K562 (cell line): ENCODE results near the gene EVL. TPM values are rescaled to one million over a fixed set of nuclear protein-coding genes. Genes with fewer than 3 reads are reported as not detected.

Experiments used
- ATAC-seq: fragments of 200-7000 bp; cut with Tn5 transposase; 3 replicates; pipeline ENCODE4 v1.9.1; 2020; ENCODE audit warnings: moderate library complexity
- BruUV-seq: library from RNA; stranded (reverse); fragments of 400-500 nt; replicated peaks from 2 replicates; lab custom pipeline; 2021; lab: Mats Ljungman, UMichigan
- CTCF ChIA-PET: fragments of 300-600 bp; formaldehyde crosslinking; extraction: SDS; loops from one replicate; lab custom pipeline; 2021; ENCODE audit warnings: low intra/inter-chr PET ratio; lab: Yijun Ruan, JAX
- POLR2A ChIA-PET: fragments of 300-600, 350-650 bp; sonication (Branson Sonifier 250); formaldehyde crosslinking; extraction: SDS; loops from one replicate; lab custom pipeline; 2021; ENCODE audit warnings: antibody characterized with exemption, inconsistent platforms; lab: Yijun Ruan, JAX
- DNase-seq, 4 experiments: peaks; one replicate each; pipeline versions ENCODE4 v3.0.0 to v3.0.0-alpha.2; 2011 to 2018; ENCODE audit warnings: low spot score in 3 of 4, mixed read lengths in 3 of 4; ENCODE audit errors: extremely low read depth in 1 of 4
- FAIRE-seq: peaks from 2 replicates; lab custom pipeline; 2011; peaks lifted over from hg19 to GRCh38; lab: Jason Lieb, UNC
- H2AFZ ChIP-seq: 2 replicates; pipeline ENCODE4 v1.6.0; 2011; ENCODE audit warnings: low read depth, low read length, control low read depth, inconsistent platforms
- H3K27ac ChIP-seq: fragments of 200-600 bp; 3 replicates; pipeline ENCODE4 v1.8.0; 2011; ENCODE audit warnings: low read depth, mild to moderate bottlenecking, control low read depth, inconsistent platforms, low read length, moderate library complexity, mixed read lengths; ENCODE audit errors: extremely low read depth
- H3K27me3 ChIP-seq, 2 experiments: fragments of 300-600 bp in 1 of 2; 2 replicates in 1 of 2; 3 replicates in 1 of 2; pipeline versions ENCODE4 v1.6.0 to v1.8.0; 2011; ENCODE audit warnings: inconsistent platforms in 2 of 2, low read length in 2 of 2, mild to moderate bottlenecking in 1 of 2, mixed read lengths in 1 of 2, moderate library complexity in 1 of 2; ENCODE audit not compliant: control insufficient read depth in 2 of 2, insufficient read depth in 2 of 2
- H3K36me3 ChIP-seq: fragments of 300-600 bp; 3 replicates; pipeline ENCODE4 v1.8.0; 2011; ENCODE audit warnings: mild to moderate bottlenecking, low read length, inconsistent platforms; ENCODE audit not compliant: control insufficient read depth, insufficient read depth
- H3K4me1 ChIP-seq, 2 experiments: fragments of 200-600 bp in 1 of 2; replicated peaks in 1 of 2; 2 replicates in 1 of 2; 3 replicates in 1 of 2; pipeline versions ENCODE4 v1.5.1 to v1.8.0; 2011; ENCODE audit warnings: inconsistent platforms in 2 of 2, low read length in 2 of 2, mild to moderate bottlenecking in 1 of 2, mixed read lengths in 1 of 2, moderate library complexity in 1 of 2; ENCODE audit not compliant: control insufficient read depth in 2 of 2, insufficient read depth in 2 of 2
- H3K4me2 ChIP-seq: 2 replicates; pipeline ENCODE4 v1.6.1; 2011; ENCODE audit warnings: low read length, control low read depth, inconsistent platforms, mixed read lengths; ENCODE audit not compliant: insufficient read depth
- H3K4me3 ChIP-seq: fragments of 200-600 bp; sonication (generic), shearing (Covaris generic); 2 replicates; pipeline ENCODE4 v1.5.1; 2016; ENCODE audit warnings: control low read depth, inconsistent platforms
- H3K79me2 ChIP-seq: fragments of 200-600 bp; 3 replicates; pipeline ENCODE4 v1.8.0; 2011; ENCODE audit warnings: low read length, inconsistent platforms; ENCODE audit not compliant: control insufficient read depth, insufficient read depth
- H3K9ac ChIP-seq, 2 experiments: 2 replicates each; pipeline versions ENCODE4 v1.6.0 to v1.6.1; 2011; ENCODE audit warnings: low read depth in 2 of 2, low read length in 2 of 2, control low read depth in 1 of 2, inconsistent platforms in 1 of 2, mild to moderate bottlenecking in 1 of 2, mixed read lengths in 1 of 2; ENCODE audit not compliant: insufficient read depth in 1 of 2
- H3K9me1 ChIP-seq: one replicate; pipeline ENCODE4 v1.6.0; 2011; ENCODE audit warnings: inconsistent platforms, mild to moderate bottlenecking, low read length, moderate library complexity; ENCODE audit not compliant: control insufficient read depth, insufficient read depth
- H3K9me3 ChIP-seq: replicated peaks from 2 replicates; pipeline ENCODE4 v1.5.1; 2011; ENCODE audit warnings: low read depth, low read length, inconsistent platforms; ENCODE audit not compliant: control insufficient read depth, insufficient read depth
- H4K20me1 ChIP-seq: replicated peaks from 2 replicates; pipeline ENCODE4 v1.6.1; 2011; ENCODE audit warnings: low read length, inconsistent platforms, mixed read lengths; ENCODE audit not compliant: control insufficient read depth, insufficient read depth
- ELF2 ChIP-seq: fragments of 250-450 bp; sonication (Bioruptor Pico); IDR thresholded peaks from 2 replicates; pipeline ENCODE4 v1.5.0; 2021; ENCODE audit warnings: mild to moderate bottlenecking
- GABPA ChIP-seq: fragments of 200-800 bp; sonication (Bioruptor generic); conservative IDR thresholded peaks from 2 replicates; pipeline ENCODE4 v1.6.1; 2016; ENCODE audit warnings: low read depth, missing genetic modification characterization, missing compliant biosample characterization
- KAT2B ChIP-seq: IDR thresholded peaks from one replicate; pipeline ENCODE4 v1.6.1; 2012; ENCODE audit warnings: low read depth, mild to moderate bottlenecking, control low read depth, inconsistent platforms, low read length, moderate library complexity
- KAT8 ChIP-seq: fragments of 450-650 bp; IDR thresholded peaks from 2 replicates; pipeline ENCODE4 v1.6.1; 2016; ENCODE audit warnings: low read depth, mild to moderate bottlenecking
- LEF1 ChIP-seq: fragments of 450-650 bp; IDR thresholded peaks from 2 replicates; pipeline ENCODE4 v1.6.1; 2016; ENCODE audit warnings: mild to moderate bottlenecking
- PML ChIP-seq: IDR thresholded peaks from 2 replicates; pipeline ENCODE4 v1.6.1; 2012; ENCODE audit warnings: low read length, inconsistent platforms
- POLR2G ChIP-seq: fragments of 200-400 bp; formaldehyde crosslinking; IDR thresholded peaks from 2 replicates; pipeline ENCODE4 v1.6.1; 2017; ENCODE audit warnings: low read depth, mild to moderate bottlenecking, antibody characterized with exemption, low read length, moderate library complexity
- RBFOX2 ChIP-seq: fragments of 200-400 bp; formaldehyde crosslinking; IDR thresholded peaks from 2 replicates; pipeline ENCODE4 v1.6.1; 2017; ENCODE audit warnings: low read depth, mild to moderate bottlenecking, low read length, moderate library complexity
- STAT5A ChIP-seq: IDR thresholded peaks from 2 replicates; pipeline ENCODE4 v1.6.1; 2012; ENCODE audit warnings: low read length, inconsistent platforms, borderline replicate concordance
- ZBTB7A ChIP-seq: IDR thresholded peaks from 2 replicates; pipeline ENCODE4 v1.6.1; 2011; ENCODE audit warnings: low read depth, mild to moderate bottlenecking, low read length, moderate library complexity, borderline replicate concordance; ENCODE audit not compliant: control insufficient read depth
- ZNF699 ChIP-seq: fragments of 250-450 bp; sonication (Bioruptor Pico); IDR thresholded peaks from 2 replicates; pipeline ENCODE4 v1.8.0; 2021; ENCODE audit warnings: mild to moderate bottlenecking, moderate library complexity; ENCODE audit not compliant: insufficient replicate concordance
- WGBS: fragments of 100-300 bp; shearing (Covaris generic); methylation state at CpG from one replicate; pipeline ENCODE4 v1.1.6; 2016; ENCODE audit warnings: low coverage, mixed read lengths; ENCODE audit not compliant: insufficient coverage; ENCODE audit errors: missing lambda C conversion rate; 5-methylcytosine and 5-hydroxymethylcytosine counted together
- in situ Hi-C: fragments of 300-500 bp; cut with MboI; formaldehyde crosslinking; loops from 4 replicates; pipeline ENCODE4 v1.15.0; 2018; ENCODE audit warnings: inconsistent platforms, mixed read lengths
- intact Hi-C: fragments of 100-400 bp; cut with micrococcal nuclease; formaldehyde crosslinking; loops from 2 replicates; pipeline ENCODE4 v1.14.2; 2022
- polyA plus RNA-seq, 8 experiments: library from polyadenylated mRNA; depleted of rRNA in 4 of 8; stranded (reverse) in 5 of 8; unstranded in 3 of 8; fragments of >200 nt; fragmentation: Nextera tagmentation in 2 of 8; fragmentation: Illumina TruSeq in 1 of 8; extraction: Ambion mirVana in 2 of 8; extraction: Trizol in 1 of 8; gene quantifications; 2 replicates each; pipeline versions ENCODE4 v1.2.1 to v1.2.3, GENCODE V29; 2011 to 2014; ENCODE audit warnings: inconsistent platforms in 1 of 8, missing spikeins in 1 of 8
- total RNA-seq, 7 experiments: library from RNA; depleted of rRNA in 6 of 7; stranded (reverse); fragments of >200 nt in 6 of 7; fragmentation: Illumina TruSeq in 2 of 7; extraction: Trizol in 2 of 7; gene quantifications; 2 replicates each; pipeline versions ENCODE4 v1.2.1 to v1.2.3, GENCODE V29; 2011 to 2021; ENCODE audit warnings: low replicate concordance in 1 of 7

Gene EVL
- total and polyA plus RNA-seq, 9 of the 15 experiments (the other 6 are each of a cell fraction or from before 2014, with no cell fraction given) = 2.9 to 43.4 (median 23.9) TPM

DNA sequence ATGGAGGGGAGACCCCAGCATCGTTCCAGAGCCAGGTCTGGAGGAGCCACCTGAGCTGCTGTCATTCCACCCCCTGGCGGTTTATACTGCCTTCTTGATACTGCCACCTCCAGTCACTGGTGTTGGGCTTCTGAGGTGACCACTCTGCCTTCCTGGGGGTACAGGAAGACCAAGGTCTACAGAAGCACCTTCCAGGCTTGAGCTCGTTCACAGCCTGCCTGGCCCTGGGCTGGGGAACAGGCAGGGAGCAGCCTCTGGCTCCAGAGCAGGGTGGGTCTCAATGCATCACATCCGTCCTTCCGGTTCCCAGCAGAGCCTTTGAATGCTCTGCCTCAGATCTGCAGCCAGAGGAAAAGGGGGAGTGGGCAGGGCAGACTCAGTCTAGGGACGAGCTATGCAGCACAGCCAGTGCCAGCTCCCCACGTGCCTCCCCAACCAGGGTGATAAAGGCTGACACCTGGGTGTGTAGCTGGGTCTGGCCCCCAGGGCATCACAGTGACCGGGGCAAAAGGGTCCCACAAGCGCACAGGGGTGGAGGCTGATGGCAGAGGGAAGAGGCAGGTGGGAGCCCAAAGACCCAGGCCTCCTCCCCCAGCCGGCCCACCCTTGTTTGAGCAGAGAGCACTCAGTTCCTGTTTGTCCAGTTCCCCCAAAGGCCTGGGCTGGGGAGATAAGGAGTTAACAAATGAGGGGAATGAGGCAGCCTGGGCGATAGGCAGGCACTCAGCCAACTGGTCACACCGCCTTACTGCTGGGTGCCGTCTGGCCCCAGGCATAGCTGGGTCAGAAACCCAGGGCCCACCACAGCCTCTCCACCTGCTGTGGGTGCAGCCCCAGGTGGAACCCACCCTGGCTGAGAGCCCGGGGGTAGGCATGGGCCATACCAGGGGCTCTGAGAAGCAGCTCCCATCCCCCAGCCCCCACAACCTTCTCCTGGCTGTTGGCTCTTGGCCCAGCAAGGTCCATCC, 77.1 kb downstream of the EVL start (continued):
- TF ChIP-seq PML (peak; percentile 76), KAT2B (no peak), RBFOX2 (peak; percentile 78), ZBTB7A (peak; percentile 69; the same call in 1 of the 2 replicates), LEF1 (peak; percentile 69), ELF2 (CRISPR knock-in tag) (no peak), GABPA (tag) (peak; percentile 57), KAT8 (no peak)

DNA sequence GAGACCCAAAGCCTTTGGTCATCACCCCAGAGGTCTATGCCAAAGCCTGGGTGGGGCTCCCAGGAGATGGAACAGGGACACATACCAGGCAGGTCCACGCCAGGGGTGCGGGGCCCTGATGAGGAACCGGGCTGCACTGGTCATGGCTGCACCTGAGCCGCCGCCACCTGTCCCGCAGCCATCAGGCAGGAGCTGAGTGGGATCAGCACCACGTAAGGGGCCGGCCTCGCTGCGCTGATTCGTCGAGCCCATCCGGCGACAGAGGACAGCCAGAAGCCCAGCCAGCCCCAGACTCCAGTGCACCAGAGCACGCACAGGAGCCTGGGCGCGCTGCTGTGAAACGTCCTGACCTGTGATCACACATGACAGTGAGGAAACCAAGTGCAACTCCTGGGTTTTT, 78.3 kb downstream of the EVL start:
- Histone ChIP-seq H4K20me1 (no peaks in the 10 kb centered on the region), H3K9me1 (no peaks in the 10 kb centered on the region), H3K9ac (peak overlapping the region; percentile 58 to 90; a peak in 3 of 4 replicates), H3K4me3 (no peak overlapping the region), H3K79me2 (peaks cover 15% of the 10 kb centered on the region), H3K27ac (peak overlapping the region; percentile 98; the same call in 2 of the 3 replicates), H3K4me2 (no peak overlapping the region), H3K4me1 (peaks cover 36 to 88% of the 10 kb centered on the region in 2 experiments), H3K36me3 (peaks cover 15% of the 10 kb centered on the region; the same call in 1 of the 3 replicates), H3K9me3 (no peaks in the 10 kb centered on the region), H2AFZ (no peak overlapping the region), H3K27me3 (no peaks in the 10 kb centered on the region)
- BruUV-seq = no TSS peak
- intact Hi-C loops (loop anchor here (5.0 kb wide), 1 partner anchor 66 kb away; no protein-coding TSS in a partner anchor), in situ Hi-C loops (no loop called here)
- ATAC-seq (no peak), DNase-seq (no peak), FAIRE-seq (no peak)
- ChIA-PET POLR2A (interaction anchor here (1.0 to 1.2 kb wide), 2 partner anchors 9 to 18 kb away, joined by 4 to 5 read pairs; no protein-coding TSS in a partner anchor), CTCF (no interaction called here)
- WGBS = 86% methylated on average over 1 of the region's 18 CpGs
- TF ChIP-seq ZNF699 (CRISPR knock-in tag) (no peak), STAT5A (no peak), POLR2G (0 out of 2 replicates have a peak, but pooled peaks have one; percentile 19)
